HG03442 (cell line): ENCODE data around the gene APBA2.

Source experiments
- ATAC-seq: cut with Tn5 transposase; IDR thresholded peaks from one replicate; pipeline ENCODE4 v1.9.1; 2021; ENCODE audit warnings: mild to moderate bottlenecking, moderate library complexity; ENCODE audit not compliant: unreplicated experiment

The APBA2 gene

GRCh38 chr15:28914046-28914445, 28.3 kb downstream of the APBA2 start:
- ATAC-seq, result no peak

- ATAC-seq, result no peak
These were observed 28.8 kb downstream of the APBA2 start for GRCh38 chr15:28914483-28915023.

DNA sequence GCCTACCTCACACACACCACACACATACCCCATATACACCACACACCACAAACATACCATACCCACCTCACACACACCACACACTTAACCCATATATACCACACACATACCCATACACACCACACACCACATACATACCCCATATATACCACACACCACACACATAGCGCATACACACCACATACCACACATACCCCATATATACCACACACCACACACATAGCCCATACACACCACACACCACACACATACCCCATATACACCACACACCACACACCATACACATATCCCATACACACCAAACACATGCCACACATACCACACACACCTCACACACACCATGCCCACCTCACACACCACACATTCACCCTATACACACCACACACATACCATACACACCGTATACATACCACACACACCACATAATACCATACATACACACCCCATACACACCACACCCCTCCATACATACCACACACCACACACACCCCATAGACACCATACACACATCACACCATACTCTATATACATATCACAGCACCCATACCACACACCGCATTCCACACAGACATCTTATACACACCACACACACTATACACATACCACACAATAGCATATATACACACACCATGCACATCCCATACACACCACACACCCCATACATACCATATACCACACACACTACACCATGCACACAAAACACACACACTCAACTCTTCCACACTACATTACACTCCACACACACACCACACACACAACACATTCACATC, 29.5 kb downstream of the APBA2 start:
- no peak for ATAC-seq

DNA sequence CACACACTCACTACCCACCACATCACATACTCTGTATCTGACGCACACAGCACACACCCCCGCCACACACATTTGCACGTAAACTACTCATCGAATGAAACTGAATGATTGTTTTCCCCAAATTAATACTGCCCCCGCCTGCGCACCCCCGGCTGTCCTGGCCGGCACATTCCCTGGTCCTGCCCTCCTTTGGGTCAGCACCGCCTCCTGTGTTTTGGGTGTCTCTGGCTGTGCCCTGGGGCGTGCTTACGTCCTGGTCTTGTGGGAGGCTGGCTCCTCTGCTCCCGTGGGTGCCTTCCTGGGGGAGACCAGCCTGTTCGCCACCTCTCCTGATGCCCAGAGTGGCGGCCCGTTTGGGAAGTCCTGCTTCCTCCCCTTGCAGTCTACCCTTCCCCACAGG, 30.2 kb downstream of the APBA2 start:
- no peak for ATAC-seq

GRCh38 chr15:28917791-28918140, 32.0 kb downstream of the APBA2 start:
- ATAC-seq, result no peak

DNA sequence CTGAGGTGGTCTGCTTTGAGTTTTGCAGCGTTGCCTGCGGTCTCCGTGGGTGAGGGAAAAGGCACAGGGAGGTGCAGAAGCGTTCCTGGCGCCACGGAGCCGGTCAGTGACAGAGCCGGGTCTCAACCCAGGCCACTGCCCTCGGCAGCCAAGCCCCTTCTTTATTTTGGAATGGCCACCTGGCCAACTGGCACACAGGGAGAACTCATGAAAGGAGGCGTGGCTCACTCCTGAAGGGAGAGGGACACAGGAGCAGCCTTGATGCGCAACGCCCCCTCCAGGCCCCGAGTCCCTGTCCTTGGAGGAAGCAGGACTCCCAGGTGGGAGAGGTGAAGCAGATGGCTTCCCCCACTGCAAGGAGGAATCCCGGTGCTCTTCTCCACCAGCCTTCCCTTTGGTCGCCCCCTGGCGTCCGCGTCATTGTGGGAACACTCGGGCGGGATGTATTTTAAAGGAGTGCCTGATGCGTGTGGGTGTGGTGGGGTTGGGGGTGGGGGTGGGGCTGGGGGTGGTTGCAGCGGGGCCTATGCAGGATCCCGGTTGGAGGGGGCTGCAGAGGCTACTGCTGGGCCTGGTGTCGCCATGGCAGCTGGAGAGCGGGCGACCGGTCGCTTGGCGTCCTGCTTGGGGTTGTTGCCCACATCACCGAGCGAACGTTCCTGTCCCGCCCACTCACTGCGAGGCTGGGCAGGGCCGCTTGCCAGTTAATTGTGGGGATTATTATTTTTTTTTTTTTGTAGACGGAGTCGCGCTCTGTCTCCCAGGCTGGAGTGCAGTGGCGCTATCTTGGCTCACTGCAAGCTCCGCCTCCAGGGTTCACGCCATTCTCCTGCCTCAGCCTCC, 32.6 kb downstream of the APBA2 start:
- ATAC-seq, result no peak

DNA sequence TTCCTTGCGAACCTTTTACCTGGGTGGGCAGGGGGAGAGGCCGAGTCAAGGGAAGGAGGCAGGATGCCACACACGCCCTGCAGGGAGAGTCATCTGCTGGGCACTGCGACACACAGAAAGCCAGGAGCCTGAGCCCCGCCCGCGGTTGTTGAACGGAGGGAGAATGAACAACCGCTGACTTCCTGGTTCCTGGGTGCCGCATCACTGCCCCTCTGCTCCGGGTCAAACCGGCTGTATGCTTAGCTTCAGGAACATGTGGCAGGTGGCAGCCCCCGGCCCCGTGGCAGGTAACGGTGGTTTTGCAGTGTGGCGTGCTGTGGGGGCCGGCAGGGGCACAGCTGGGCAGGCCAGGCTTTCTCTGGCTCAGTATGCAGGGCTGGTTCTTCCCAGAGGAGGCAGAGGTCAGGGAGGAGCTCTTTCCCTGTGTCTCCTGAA, 33.4 kb downstream of the APBA2 start:
- ATAC-seq, result no peak

- no peak for ATAC-seq
These were observed 34.2 kb downstream of the APBA2 start for GRCh38 chr15:28919679-28920655.

- no peak for ATAC-seq
These were observed 35.1 kb downstream of the APBA2 start for GRCh38 chr15:28920781-28921331.

DNA sequence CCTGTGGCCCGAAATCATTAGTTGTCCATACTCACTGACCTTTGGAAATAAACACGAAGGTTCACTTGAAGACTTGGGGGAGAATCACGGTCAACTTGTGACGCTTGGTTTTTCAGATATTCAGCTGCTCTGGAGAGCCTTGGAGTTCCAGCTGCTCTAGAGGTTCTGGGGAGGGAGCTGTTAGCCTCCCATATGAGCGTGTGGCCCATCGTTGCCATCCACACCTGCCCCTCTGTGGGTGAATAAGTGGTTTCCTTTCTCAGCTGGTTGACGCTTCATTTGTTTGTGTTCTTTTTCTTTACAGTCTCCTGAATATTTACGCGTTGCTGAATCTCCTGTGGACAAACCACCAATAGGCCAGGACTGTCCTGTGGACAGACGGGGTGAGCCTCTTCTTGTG, 35.6 kb downstream of the APBA2 start:
- ATAC-seq, result no peak

- no peak for ATAC-seq
These were observed 36.3 kb downstream of the APBA2 start for GRCh38 chr15:28921919-28922706.

DNA sequence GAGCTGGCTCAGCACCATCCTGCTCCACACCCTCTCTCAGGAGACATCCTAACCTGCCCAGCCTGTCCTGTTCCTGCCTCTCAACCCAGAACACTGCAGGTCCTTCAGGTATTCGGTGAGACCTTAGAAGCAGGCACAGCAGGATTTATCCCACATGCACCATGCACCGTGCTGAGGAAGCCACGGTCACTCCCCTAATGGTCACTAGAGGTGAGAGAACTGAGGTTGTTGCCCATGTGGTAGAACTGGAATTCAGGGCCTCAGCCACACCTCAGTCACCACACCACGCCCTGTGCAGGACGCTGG, 36.9 kb downstream of the APBA2 start:
- no peak for ATAC-seq

DNA sequence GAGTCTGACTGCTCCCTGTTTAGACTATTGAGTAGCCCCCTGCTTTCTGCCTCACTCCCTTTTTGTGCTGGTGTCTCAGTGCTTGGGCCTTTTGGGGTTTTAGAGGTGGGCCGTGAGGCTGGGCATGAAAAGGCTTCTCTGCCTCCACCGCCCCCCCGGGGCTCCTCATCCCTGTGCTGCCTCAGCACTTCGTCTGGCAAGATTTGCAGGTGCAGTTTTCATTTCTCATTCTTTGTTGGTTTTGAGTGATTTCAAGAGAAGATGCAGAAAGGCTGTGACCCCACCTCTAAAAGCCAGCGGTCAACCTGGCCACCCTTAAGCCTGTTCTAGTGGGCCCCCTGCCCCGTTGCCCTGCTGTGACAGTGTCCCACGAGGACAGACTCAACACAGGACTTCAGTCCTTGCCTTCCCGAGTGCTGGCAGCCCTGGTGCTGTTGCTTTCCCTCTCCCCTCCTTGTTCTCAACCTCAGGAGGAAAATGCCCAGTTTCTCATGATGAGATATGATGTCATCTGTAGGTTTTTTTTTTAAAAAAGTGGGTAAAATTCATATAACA, 38.0 kb downstream of the APBA2 start:
- no peak for ATAC-seq

DNA sequence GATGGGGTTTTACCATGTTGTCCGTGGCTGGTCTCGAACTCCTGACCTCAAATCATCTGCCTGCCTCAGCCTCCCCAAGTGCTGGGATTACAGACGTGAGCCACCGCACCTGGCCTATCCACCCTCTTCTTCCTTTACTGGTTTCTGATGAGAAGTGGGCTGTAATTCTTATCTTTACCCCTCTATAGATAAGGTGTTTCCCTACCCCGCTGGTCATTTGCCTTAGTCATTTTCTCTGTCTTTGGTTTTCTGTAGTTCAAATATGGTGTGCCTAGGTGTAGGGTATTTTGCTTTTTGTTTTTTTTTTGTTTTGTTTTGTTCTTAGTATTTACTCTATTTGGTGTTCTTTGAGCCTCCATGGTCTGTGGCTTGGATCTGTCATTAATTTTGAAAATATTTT, 41.3 kb downstream of the APBA2 start:
- ATAC-seq, result no peak

GRCh38 chr15:28929200-28929599, 43.4 kb downstream of the APBA2 start:
- no peak for ATAC-seq

GRCh38 chr15:28930011-28930410, 44.2 kb downstream of the APBA2 start:
- ATAC-seq, result no peak

DNA sequence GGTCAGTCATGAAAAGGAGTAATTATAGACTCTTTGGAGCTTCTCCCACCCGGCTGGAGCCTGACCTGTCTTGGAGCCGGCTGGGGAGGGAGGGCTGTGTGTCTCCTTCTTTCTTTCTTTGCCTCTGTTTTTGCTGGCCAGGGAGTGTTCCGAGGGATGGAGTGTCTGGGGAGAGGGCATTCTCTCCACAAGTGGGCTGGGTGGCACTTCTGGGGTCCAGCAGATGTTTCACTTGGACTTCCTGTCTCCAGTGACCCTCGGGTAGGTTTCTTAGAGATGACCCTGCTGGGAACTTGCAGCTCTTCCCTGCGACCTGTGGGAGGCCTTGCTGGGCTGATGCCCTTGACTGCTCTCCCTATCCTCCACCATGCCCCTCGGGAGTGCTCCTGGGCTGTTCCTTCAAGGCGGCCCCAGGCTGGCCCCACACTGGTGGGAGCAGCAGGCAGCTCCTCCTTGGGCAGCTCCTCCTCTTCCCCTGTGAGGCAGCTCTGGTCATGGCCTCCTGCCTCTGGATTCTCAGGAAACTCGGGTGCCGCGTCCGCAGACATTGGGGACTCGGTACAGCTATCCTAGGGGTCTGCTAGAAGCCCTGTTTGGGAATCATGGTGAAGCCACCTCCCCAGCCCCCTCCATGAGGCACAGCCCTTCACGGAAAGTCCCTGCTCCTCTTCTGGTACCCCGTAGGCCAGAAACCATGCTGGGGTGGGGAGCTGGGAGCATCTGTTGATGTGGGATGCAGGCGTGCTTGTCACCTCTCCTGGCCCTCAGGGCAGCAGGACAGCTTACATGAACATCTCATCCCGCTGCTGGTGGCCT, 44.9 kb downstream of the APBA2 start:
- no peak for ATAC-seq

DNA sequence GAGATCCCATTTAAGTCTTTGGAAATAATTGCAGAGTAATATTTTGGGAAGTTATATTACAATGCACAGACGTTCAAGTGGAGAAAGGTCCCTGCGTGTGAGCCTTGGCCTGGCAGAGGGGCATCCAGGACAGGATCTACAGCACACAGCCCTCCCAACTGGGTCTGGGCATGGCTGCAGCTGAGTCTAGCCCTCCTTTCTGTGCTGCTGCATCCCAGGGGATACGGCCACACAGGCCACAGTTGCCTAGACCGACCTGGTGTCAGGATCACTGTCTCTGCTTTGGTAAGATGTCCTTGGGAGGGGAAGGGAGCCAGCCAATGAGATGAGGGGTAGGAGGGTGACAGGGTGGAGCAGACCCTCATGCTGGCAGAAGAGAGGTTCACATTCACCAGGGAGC, 46.1 kb downstream of the APBA2 start:
- no peak for ATAC-seq

- ATAC-seq, result no peak
These were observed 46.6 kb downstream of the APBA2 start for GRCh38 chr15:28932361-28932760.
